Measurements from ENCODE around the gene LYPLAL1. TPM values are rescaled to one million over a fixed set of nuclear protein-coding genes. Genes with fewer than 3 reads are reported as not detected.

LYPLAL1 gene
- total RNA-seq, 1 donor from 2014 or later: 25.6 TPM

GRCh38 chr1:219257751-219258150 is 84.1 kb downstream of the LYPLAL1 start:
- H3K4me1 ChIP-seq (ENCODE audit: insufficient read depth, low read length): no peaks in the 10 kb centered on the region
- H3K36me3 Mint-ChIP-seq (ENCODE audit: low read depth, unreplicated experiment): peaks cover 2% of the 10 kb centered on the region
- H2AFZ ChIP-seq (ENCODE audit: low read depth, low read length): no peak overlapping the region
- DNase-seq (ENCODE audit: low read depth) (no peak), FAIRE-seq (no peak)
- H3K4me1 Mint-ChIP-seq (ENCODE audit: low read depth, unreplicated experiment): peaks cover 2% of the 10 kb centered on the region
- H3K27me3 Mint-ChIP-seq (ENCODE audit: low read depth, unreplicated experiment): no peaks in the 10 kb centered on the region
- no peak overlapping the region for H3K4me3 Mint-ChIP-seq (ENCODE audit: unreplicated experiment)
- H3K9me3 Mint-ChIP-seq (ENCODE audit: unreplicated experiment): peaks cover 12% of the 10 kb centered on the region
- no peak overlapping the region for H3K27ac Mint-ChIP-seq (ENCODE audit: unreplicated experiment)
- no peaks in the 10 kb centered on the region for H3K27me3 ChIP-seq (ENCODE audit: insufficient read depth, low read length)
- no peaks in the 10 kb centered on the region for H3K79me2 ChIP-seq (ENCODE audit: insufficient read depth, low read length)
- TF ChIP-seq EZH2 (IDR thresholded peaks at IDR 0.05; ENCODE audit: insufficient read depth, low read length) (no peak), CTCF (IDR thresholded peaks at IDR 0.05; ENCODE audit: insufficient read depth, low read depth, low read length) (no peak)
- no peak overlapping the region for H3K27ac ChIP-seq (ENCODE audit: low read depth, low read length)
- H3K36me3 ChIP-seq (ENCODE audit: insufficient read depth, low read length): peaks cover 3% of the 10 kb centered on the region
- no peak overlapping the region for H3K4me3 ChIP-seq (ENCODE audit: insufficient read depth, low read depth, low read length)
- H4K20me1 ChIP-seq (ENCODE audit: insufficient read depth, low read length): no peaks in the 10 kb centered on the region
- no peak overlapping the region for H3K9ac ChIP-seq (ENCODE audit: low read length)
- H3K4me2 ChIP-seq (ENCODE audit: low read length): no peak overlapping the region
- peaks cover 4% of the 10 kb centered on the region for H3K9me3 ChIP-seq (ENCODE audit: insufficient read depth, low read depth, low read length)

GRCh38 chr1:219261454-219261853 is 87.8 kb downstream of the LYPLAL1 start:
- peaks cover 2% of the 10 kb centered on the region for H3K36me3 Mint-ChIP-seq (ENCODE audit: low read depth, unreplicated experiment)
- no peak overlapping the region for H3K27ac Mint-ChIP-seq (ENCODE audit: unreplicated experiment)
- Histone ChIP-seq H3K9me3 (ENCODE audit: insufficient read depth, low read depth, low read length) (peaks cover 4% of the 10 kb centered on the region), H3K4me3 (ENCODE audit: insufficient read depth, low read depth, low read length) (no peak overlapping the region), H3K79me2 (ENCODE audit: insufficient read depth, low read length) (no peaks in the 10 kb centered on the region), H4K20me1 (ENCODE audit: insufficient read depth, low read length) (no peaks in the 10 kb centered on the region), H3K4me1 (ENCODE audit: insufficient read depth, low read length) (no peaks in the 10 kb centered on the region), H3K9ac (ENCODE audit: low read length) (no peak overlapping the region), H3K27me3 (ENCODE audit: insufficient read depth, low read length) (no peaks in the 10 kb centered on the region), H3K4me2 (ENCODE audit: low read length) (no peak overlapping the region), H2AFZ (ENCODE audit: low read depth, low read length) (no peak overlapping the region), H3K27ac (ENCODE audit: low read depth, low read length) (no peak overlapping the region), H3K36me3 (ENCODE audit: insufficient read depth, low read length) (no peaks in the 10 kb centered on the region)
- H3K4me1 Mint-ChIP-seq (ENCODE audit: low read depth, unreplicated experiment): peaks cover 13% of the 10 kb centered on the region
- H3K9me3 Mint-ChIP-seq (ENCODE audit: unreplicated experiment): peaks cover 13% of the 10 kb centered on the region
- FAIRE-seq (no peak), DNase-seq (ENCODE audit: low read depth) (no peak)
- H3K27me3 Mint-ChIP-seq (ENCODE audit: low read depth, unreplicated experiment): no peaks in the 10 kb centered on the region
- no peak for TF ChIP-seq CTCF (IDR thresholded peaks at IDR 0.05; ENCODE audit: insufficient read depth, low read depth, low read length)
- no peak for TF ChIP-seq EZH2 (IDR thresholded peaks at IDR 0.05; ENCODE audit: insufficient read depth, low read length)
- no peak overlapping the region for H3K4me3 Mint-ChIP-seq (ENCODE audit: unreplicated experiment)

Measured in astrocyte (in vitro differentiated cells and primary cell).